WTC11 (cell line): ENCODE results near the gene LETM1.

ENCODE experiments used
- CBFB ChIP-seq: sonication (generic); formaldehyde crosslinking; IDR thresholded peaks from 2 replicates; pipeline ENCODE4 v1.8.1; 2022; ENCODE audit warnings: mild to moderate bottlenecking, low read depth, missing genetic modification reagents
- ETV6 ChIP-seq: sonication (generic); formaldehyde crosslinking; IDR thresholded peaks from 2 replicates; pipeline ENCODE4 v1.8.1; 2022; ENCODE audit warnings: mild to moderate bottlenecking, missing genetic modification reagents
- FOXP1 ChIP-seq: sonication (generic); formaldehyde crosslinking; IDR thresholded peaks from 2 replicates; pipeline ENCODE4 v1.8.0; 2022; ENCODE audit warnings: missing genetic modification reagents, mild to moderate bottlenecking, moderate library complexity, borderline replicate concordance
- GABPB1 ChIP-seq: sonication (generic); formaldehyde crosslinking; IDR thresholded peaks from 2 replicates; pipeline ENCODE4 v1.8.1; 2023; ENCODE audit warnings: mild to moderate bottlenecking, missing genetic modification reagents
- TEAD4 ChIP-seq: sonication (generic); formaldehyde crosslinking; IDR thresholded peaks from 2 replicates; pipeline ENCODE4 v1.8.0; 2022; ENCODE audit warnings: mild to moderate bottlenecking, missing genetic modification reagents
- ZNF317 ChIP-seq: sonication (generic); formaldehyde crosslinking; IDR thresholded peaks from 2 replicates; pipeline ENCODE4 v1.8.1; 2023; ENCODE audit warnings: low read depth, mild to moderate bottlenecking, moderate library complexity, missing genetic modification reagents, borderline replicate concordance
- TF ChIP-seq, protein P1 (sequence below): sonication (generic); formaldehyde crosslinking; IDR thresholded peaks from 2 replicates; pipeline ENCODE4 v1.8.0; 2022; ENCODE audit warnings: mild to moderate bottlenecking, missing genetic modification reagents
- TF ChIP-seq, protein P2 (sequence below): fragments of 200-600 bp; IDR thresholded peaks from 2 replicates; pipeline ENCODE4 v1.8.0; 2022; ENCODE audit warnings: antibody characterized with exemption

DNA sequence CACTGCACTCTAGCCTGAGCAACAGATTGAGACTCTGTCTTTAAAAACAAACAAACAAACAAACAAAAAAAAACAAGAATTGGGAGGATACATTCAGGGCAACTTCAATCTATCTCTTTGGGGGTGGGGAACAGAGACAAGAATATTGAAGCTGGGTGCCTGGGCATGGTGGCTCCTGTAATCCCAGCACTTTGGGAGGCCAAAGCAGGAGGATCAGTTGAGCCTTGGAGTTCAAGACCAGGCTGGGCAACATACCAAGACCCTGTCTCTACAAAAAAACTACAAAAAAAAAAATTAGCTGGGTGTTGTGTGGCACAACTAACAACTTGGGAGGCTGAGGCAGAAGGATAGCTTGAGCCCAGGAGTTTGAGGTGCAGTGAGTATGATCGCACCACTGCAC lies 1.2 kb downstream of the LETM1 start:
- TF ChIP-seq ETV6 (CRISPR knock-in tag) (no peak), GABPB1 (CRISPR knock-in tag) (no peak), TEAD4 (no peak), FOXP1 (CRISPR knock-in tag) (no peak), ZNF317 (CRISPR knock-in tag) (no peak), CBFB (CRISPR knock-in tag) (no peak)
- TF ChIP-seq, protein P1, sequence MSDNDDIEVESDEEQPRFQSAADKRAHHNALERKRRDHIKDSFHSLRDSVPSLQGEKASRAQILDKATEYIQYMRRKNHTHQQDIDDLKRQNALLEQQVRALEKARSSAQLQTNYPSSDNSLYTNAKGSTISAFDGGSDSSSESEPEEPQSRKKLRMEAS (CRISPR knock-in tag), result no peak
- TF ChIP-seq, protein P2, sequence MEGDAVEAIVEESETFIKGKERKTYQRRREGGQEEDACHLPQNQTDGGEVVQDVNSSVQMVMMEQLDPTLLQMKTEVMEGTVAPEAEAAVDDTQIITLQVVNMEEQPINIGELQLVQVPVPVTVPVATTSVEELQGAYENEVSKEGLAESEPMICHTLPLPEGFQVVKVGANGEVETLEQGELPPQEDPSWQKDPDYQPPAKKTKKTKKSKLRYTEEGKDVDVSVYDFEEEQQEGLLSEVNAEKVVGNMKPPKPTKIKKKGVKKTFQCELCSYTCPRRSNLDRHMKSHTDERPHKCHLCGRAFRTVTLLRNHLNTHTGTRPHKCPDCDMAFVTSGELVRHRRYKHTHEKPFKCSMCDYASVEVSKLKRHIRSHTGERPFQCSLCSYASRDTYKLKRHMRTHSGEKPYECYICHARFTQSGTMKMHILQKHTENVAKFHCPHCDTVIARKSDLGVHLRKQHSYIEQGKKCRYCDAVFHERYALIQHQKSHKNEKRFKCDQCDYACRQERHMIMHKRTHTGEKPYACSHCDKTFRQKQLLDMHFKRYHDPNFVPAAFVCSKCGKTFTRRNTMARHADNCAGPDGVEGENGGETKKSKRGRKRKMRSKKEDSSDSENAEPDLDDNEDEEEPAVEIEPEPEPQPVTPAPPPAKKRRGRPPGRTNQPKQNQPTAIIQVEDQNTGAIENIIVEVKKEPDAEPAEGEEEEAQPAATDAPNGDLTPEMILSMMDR, result no peak
